GM19468 (cell line): ENCODE data around the gene RPF1.
A peak's percentile ranks its signal among the peaks of the same experiment; 100 is the strongest.
"Not testable (repeated sequence)": the region's sequence is repeated elsewhere in the genome, so short reads cannot be mapped to it uniquely, and the experiment has no call there.

Experiments
- ATAC-seq: cut with Tn5 transposase; IDR thresholded peaks from one replicate; pipeline ENCODE4 v1.9.1; 2021; ENCODE audit warnings: mild to moderate bottlenecking, moderate library complexity, moderate number of reproducible peaks; ENCODE audit not compliant: unreplicated experiment; ENCODE audit errors: extremely low read depth

Gene RPF1

GRCh38 chr1:84478876-84479868, at the start of gene RPF1:
RPF1 (plus strand) TSS chr1:84479266; CDS start chr1:84479282, 16 bp downstream.
- peak; percentile 92 for ATAC-seq

GRCh38 chr1:84430546-84430945, 48.5 kb upstream of the RPF1 start:
- no peak for ATAC-seq

GRCh38 chr1:84433258-84434080, 45.6 kb upstream of the RPF1 start:
- no peak for ATAC-seq

GRCh38 chr1:84434081-84434769, 44.8 kb upstream of the RPF1 start:
- no peak for ATAC-seq

GRCh38 chr1:84434801-84435549, 44.1 kb upstream of the RPF1 start:
- no peak for ATAC-seq

GRCh38 chr1:84436876-84437655, 42.0 kb upstream of the RPF1 start:
- ATAC-seq = no peak

GRCh38 chr1:84442256-84442655, 36.8 kb upstream of the RPF1 start:
- peak; percentile 86 for ATAC-seq

- not testable (repeated sequence) for ATAC-seq
Measured at GRCh38 chr1:84442747-84443646, 36.1 kb upstream of the RPF1 start.

- not testable (repeated sequence) for ATAC-seq
Measured at GRCh38 chr1:84448704-84449103, 30.4 kb upstream of the RPF1 start.

- no peak for ATAC-seq
Measured at GRCh38 chr1:84450910-84451309, 28.2 kb upstream of the RPF1 start.

- ATAC-seq = no peak
Measured at GRCh38 chr1:84452436-84452835, 26.6 kb upstream of the RPF1 start.

- ATAC-seq = no peak
Measured at GRCh38 chr1:84462118-84462517, 16.9 kb upstream of the RPF1 start.

- no peak for ATAC-seq
Measured at GRCh38 chr1:84467298-84467697, 11.8 kb upstream of the RPF1 start.

GRCh38 chr1:84476225-84476624, 2.8 kb upstream of the RPF1 start:
- ATAC-seq = no peak

GRCh38 chr1:84479998-84480397, 932 bp downstream of the RPF1 start:
- ATAC-seq = no peak

- no peak for ATAC-seq
Measured at GRCh38 chr1:84480650-84481049, 1.6 kb downstream of the RPF1 start.

- no peak for ATAC-seq
Measured at GRCh38 chr1:84481317-84481716, 2.3 kb downstream of the RPF1 start.

GRCh38 chr1:84488107-84488506, 9.0 kb downstream of the RPF1 start:
- ATAC-seq = no peak
